IMR-90 (cell line): ENCODE results near the gene CBL. TPM values are rescaled to one million over a fixed set of nuclear protein-coding genes. Genes with fewer than 3 reads are reported as not detected.

Experiments
- ATAC-seq: fragments of 200-7000 bp; cut with Tn5 transposase; 2 replicates; pipeline ENCODE4 v1.9.1; 2020; ENCODE audit warnings: low read depth, mild to moderate bottlenecking, moderate library complexity
- BruUV-seq: library from RNA; stranded (reverse); fragments of 400-500 nt; replicated peaks from 2 replicates; lab custom pipeline; 2021; lab: Mats Ljungman, UMichigan
- CTCF ChIA-PET: fragments of 300-600 bp; formaldehyde crosslinking; extraction: SDS; loops from one replicate; lab custom pipeline; 2021; ENCODE audit warnings: antibody characterized with exemption; lab: Yijun Ruan, JAX
- POLR2A ChIA-PET: fragments of 300-600 bp; sonication (Branson Sonifier 250); formaldehyde crosslinking; loops from one replicate; lab custom pipeline; 2022; ENCODE audit warnings: antibody characterized with exemption; ENCODE audit not compliant: unreplicated experiment; lab: Charles Lee
- DNase-seq: peaks from one replicate; pipeline ENCODE4 v3.0.0; 2013
- H2AFZ ChIP-seq: replicated peaks from 2 replicates; pipeline ENCODE3; 2013; ENCODE audit warnings: low read length, mild to moderate bottlenecking; ENCODE audit not compliant: poor library complexity
- H2AK5ac ChIP-seq: 2 replicates; pipeline ENCODE4 v1.6.1; 2013; ENCODE audit warnings: low read depth, low read length, inconsistent platforms
- H2AK9ac ChIP-seq: replicated peaks from 2 replicates; pipeline ENCODE3; 2013; ENCODE audit warnings: mild to moderate bottlenecking, low read depth, low read length, moderate library complexity; ENCODE audit not compliant: poor library complexity
- H2BK120ac ChIP-seq: 2 replicates; pipeline ENCODE4 v1.6.1; 2013; ENCODE audit warnings: low read depth, low read length, inconsistent platforms
- H2BK15ac ChIP-seq: 3 replicates; pipeline ENCODE4 v1.6.1; 2013; ENCODE audit warnings: low read depth, low read length, inconsistent platforms
- H2BK20ac ChIP-seq: 2 replicates; pipeline ENCODE4 v1.6.1; 2013; ENCODE audit warnings: low read depth, mild to moderate bottlenecking, inconsistent platforms, low read length, moderate library complexity
- H2BK5ac ChIP-seq: 2 replicates; pipeline ENCODE4 v1.6.1; 2013; ENCODE audit warnings: mild to moderate bottlenecking, low read depth, low read length, inconsistent platforms; ENCODE audit not compliant: poor library complexity, severe bottlenecking
- H3K14ac ChIP-seq: replicated peaks from 2 replicates; pipeline ENCODE4 v1.6.1; 2013; ENCODE audit warnings: low read depth, low read length, inconsistent platforms
- H3K18ac ChIP-seq: 2 replicates; pipeline ENCODE4 v1.6.1; 2013; ENCODE audit warnings: low read depth, low read length, control low read depth
- H3K23ac ChIP-seq: 2 replicates; pipeline ENCODE4 v1.6.1; 2013; ENCODE audit warnings: low read depth, low read length, inconsistent platforms
- H3K27ac ChIP-seq: 2 replicates; pipeline ENCODE4 v1.5.1; 2013; ENCODE audit warnings: mild to moderate bottlenecking, control low read depth, low read length; ENCODE audit not compliant: insufficient read depth
- H3K27me3 ChIP-seq: 2 replicates; pipeline ENCODE4 v1.6.1; 2013; ENCODE audit warnings: low read length; ENCODE audit not compliant: control insufficient read depth, insufficient read depth
- H3K36me3 ChIP-seq: 2 replicates; pipeline ENCODE4 v1.6.1; 2013; ENCODE audit warnings: low read length, mixed read lengths; ENCODE audit not compliant: control insufficient read depth, insufficient read depth
- H3K4ac ChIP-seq: 2 replicates; pipeline ENCODE4 v1.6.1; 2013; ENCODE audit warnings: low read depth, low read length, inconsistent platforms
- H3K4me1 ChIP-seq: 2 replicates; pipeline ENCODE4 v1.6.1; 2013; ENCODE audit warnings: low read length, mixed read lengths; ENCODE audit not compliant: control insufficient read depth, insufficient read depth
- H3K4me2 ChIP-seq: 2 replicates; pipeline ENCODE4 v1.6.1; 2013; ENCODE audit warnings: low read depth, mild to moderate bottlenecking, control low read depth, low read length, moderate library complexity
- H3K4me3 ChIP-seq: 2 replicates; pipeline ENCODE4 v1.5.1; 2013; ENCODE audit warnings: low read depth, mild to moderate bottlenecking, control low read depth, low read length, moderate library complexity; ENCODE audit not compliant: insufficient read depth
- H3K56ac ChIP-seq: 2 replicates; pipeline ENCODE4 v1.6.1; 2013; ENCODE audit warnings: low read length, inconsistent platforms; ENCODE audit not compliant: insufficient read depth; ENCODE audit errors: extremely low read depth
- H3K79me1 ChIP-seq, 2 experiments: 2 replicates each; pipeline ENCODE4 v1.6.1; 2013; ENCODE audit warnings: low read length in 2 of 2, inconsistent platforms in 1 of 2, low read depth in 1 of 2
- H3K9ac ChIP-seq: 2 replicates; pipeline ENCODE4 v1.6.1; 2013; ENCODE audit warnings: low read depth, low read length, control low read depth
- H3K9me1 ChIP-seq: 2 replicates; pipeline ENCODE4 v1.6.1; 2013; ENCODE audit warnings: low read length, inconsistent platforms; ENCODE audit not compliant: insufficient read depth
- H3K9me3 ChIP-seq: 2 replicates; pipeline ENCODE4 v1.6.1; 2013; ENCODE audit warnings: low read length; ENCODE audit not compliant: control insufficient read depth, insufficient read depth
- H4K20me1 ChIP-seq: 2 replicates; pipeline ENCODE4 v1.6.1; 2013; ENCODE audit warnings: low read length, inconsistent platforms; ENCODE audit not compliant: insufficient read depth
- H4K5ac ChIP-seq: 2 replicates; pipeline ENCODE4 v1.6.1; 2013; ENCODE audit warnings: mild to moderate bottlenecking, low read depth, low read length, control low read depth
- H4K8ac ChIP-seq, 2 experiments: 2 replicates each; pipeline ENCODE4 v1.6.1; 2013; ENCODE audit warnings: low read depth in 2 of 2, low read length in 2 of 2, control low read depth in 1 of 2, inconsistent platforms in 1 of 2
- H4K91ac ChIP-seq: 2 replicates; pipeline ENCODE4 v1.6.1; 2013; ENCODE audit warnings: low read depth, low read length, inconsistent platforms; ENCODE audit not compliant: insufficient read depth
- BHLHE40 ChIP-seq: fragments of 150-350 bp; IDR thresholded peaks from 2 replicates; pipeline ENCODE4 v1.6.1; 2016; ENCODE audit warnings: mild to moderate bottlenecking, low read depth, low read length
- CEBPB ChIP-seq: IDR thresholded peaks from 2 replicates; pipeline ENCODE4 v1.6.1; 2012; ENCODE audit warnings: low read depth, low read length, improper control_type of control experiment
- CHD1 ChIP-seq: IDR thresholded peaks from 2 replicates; pipeline ENCODE4 v1.6.1; 2012; ENCODE audit warnings: low read depth, low read length, improper control_type of control experiment
- ELK1 ChIP-seq: fragments of 150-350 bp; IDR thresholded peaks from 2 replicates; pipeline ENCODE4 v1.6.1; 2016; ENCODE audit warnings: low read depth, mild to moderate bottlenecking, low read length, moderate library complexity, borderline replicate concordance
- FOS ChIP-seq: fragments of 150-350 bp; IDR thresholded peaks from 2 replicates; pipeline ENCODE4 v1.6.1; 2016; ENCODE audit warnings: low read depth, low read length
- MAFK ChIP-seq: IDR thresholded peaks from 2 replicates; pipeline ENCODE4 v1.6.1; 2012; ENCODE audit warnings: low read depth, low read length, improper control_type of control experiment
- MAZ ChIP-seq: IDR thresholded peaks from 2 replicates; pipeline ENCODE4 v1.6.1; 2012; ENCODE audit warnings: low read depth, mild to moderate bottlenecking, low read length, improper control_type of control experiment, moderate library complexity, borderline replicate concordance
- MXI1 ChIP-seq: IDR thresholded peaks from 2 replicates; pipeline ENCODE4 v1.6.1; 2012; ENCODE audit warnings: low read depth, mild to moderate bottlenecking, low read length, moderate library complexity, borderline replicate concordance
- NFE2L2 ChIP-seq: fragments of 150-350 bp; IDR thresholded peaks from 2 replicates; pipeline ENCODE4 v1.6.1; 2016; ENCODE audit warnings: low read depth, mild to moderate bottlenecking, low read length
- POLR2A ChIP-seq: IDR thresholded peaks from 2 replicates; pipeline ENCODE4 v1.6.1; 2012; ENCODE audit warnings: mild to moderate bottlenecking, low read depth, low read length
- RAD21 ChIP-seq: IDR thresholded peaks from 2 replicates; pipeline ENCODE4 v1.6.1; 2012; ENCODE audit warnings: low read length, improper control_type of control experiment
- RCOR1 ChIP-seq: IDR thresholded peaks from 2 replicates; pipeline ENCODE4 v1.6.1; 2012; ENCODE audit warnings: mild to moderate bottlenecking, low read length, improper control_type of control experiment; ENCODE audit not compliant: insufficient replicate concordance
- RFX5 ChIP-seq: IDR thresholded peaks from 2 replicates; pipeline ENCODE4 v1.8.0; 2012; ENCODE audit warnings: low read depth, mild to moderate bottlenecking, low read length, moderate library complexity
- SMC3 ChIP-seq: fragments of 150-350 bp; IDR thresholded peaks from 2 replicates; pipeline ENCODE4 v1.6.1; 2016; ENCODE audit warnings: low read depth, mild to moderate bottlenecking, antibody characterized with exemption, low read length, moderate library complexity
- USF2 ChIP-seq: fragments of 150-350 bp; IDR thresholded peaks from 2 replicates; pipeline ENCODE4 v1.6.1; 2017; ENCODE audit warnings: mild to moderate bottlenecking, antibody characterized with exemption, low read length, low read depth
- WGBS, 2 experiments: methylation state at CpG; one replicate each; pipeline versions ENCODE4 v1.1.5 to v1.1.7; 2013; ENCODE audit warnings: missing lambda C conversion rate in 2 of 2; ENCODE audit not compliant: insufficient read length in 1 of 2; ENCODE audit errors: extremely low coverage in 2 of 2; 5-methylcytosine and 5-hydroxymethylcytosine counted together
- dilution Hi-C: fragments of 300-500 bp; cut with HindIII; formaldehyde crosslinking; loops from one replicate; pipeline ENCODE4 v1.14.3; 2018; ENCODE audit warnings: low sequenced_read_pairs; ENCODE audit not compliant: unreplicated experiment
- in situ Hi-C: fragments of 300-500 bp; cut with MboI; formaldehyde crosslinking; loops from 3 replicates; pipeline ENCODE4 v1.14.3; 2019; ENCODE audit warnings: low sequenced_read_pairs, inconsistent platforms, mixed read lengths
- intact Hi-C: fragments of 100-400 bp; cut with micrococcal nuclease; formaldehyde crosslinking; loops from 2 replicates; pipeline ENCODE4 v1.10.0; 2022
- polyA plus RNA-seq, 3 experiments: library from polyadenylated mRNA; depleted of rRNA; stranded (reverse); fragments of >200 nt; gene quantifications; 2 replicates each; pipeline ENCODE4 v1.2.3, GENCODE V29; 2012; ENCODE audit warnings: low replicate concordance in 1 of 3
- total RNA-seq: library from RNA; depleted of rRNA; stranded (reverse); fragments of >200 nt; gene quantifications from 2 replicates; pipeline ENCODE4 v1.2.3, GENCODE V29; 2012

The CBL gene
- total and polyA plus RNA-seq, 2 of the 4 experiments (the other 2 are of a cell fraction), result 6.1 to 11.8 TPM

- TF ChIP-seq SMC3, result no peak
Observed at GRCh38 chr11:119322921-119323531, 116.9 kb downstream of the CBL start (continued).

GRCh38 chr11:119323532-119324033 is 117.4 kb downstream of the CBL start:
- no peak overlapping the region for H4K91ac ChIP-seq
- H3K4me3 ChIP-seq, result no peak overlapping the region
- H3K14ac ChIP-seq, result no peak overlapping the region
- no peak overlapping the region for H2BK120ac ChIP-seq
- H3K79me1 ChIP-seq, result peaks cover 0 to 21% of the 10 kb centered on the region in 2 experiments; a peak in 3 of 4 replicates
- H2AK5ac ChIP-seq, result peak overlapping the region; percentile 78; the same call in 1 of the 2 replicates
- H3K27me3 ChIP-seq, result no peaks in the 10 kb centered on the region
- H2BK5ac ChIP-seq, result no peak overlapping the region
- no peak overlapping the region for H3K27ac ChIP-seq
- no peaks in the 10 kb centered on the region for H3K9me3 ChIP-seq
- H4K5ac ChIP-seq, result no peak overlapping the region
- no peak overlapping the region for H3K56ac ChIP-seq
- peak; percentile 66 for DNase-seq
- H3K4me2 ChIP-seq, result no peak overlapping the region
- no peak overlapping the region; a peak in 1 of 4 replicates for H4K8ac ChIP-seq
- in situ Hi-C loops, result no loop called here
- no peak overlapping the region for H2BK15ac ChIP-seq
- H3K18ac ChIP-seq, result no peak overlapping the region
- CTCF ChIA-PET, result interaction anchor here (0.7 to 2.1 kb wide), 7 partner anchors 8 to 179 kb away, joined by 3 to 16 read pairs (median 3); partner anchors contain the start of gene CBL
- BruUV-seq, result no TSS peak
- H3K4me1 ChIP-seq, result peaks cover 24% of the 10 kb centered on the region
- POLR2A ChIA-PET, result interaction anchor here (1.0 kb wide), 1 partner anchor 15 kb away, joined by 3 read pairs; no protein-coding TSS in a partner anchor
- peak overlapping the region; percentile 66 for H2AFZ ChIP-seq
- no peak overlapping the region for H3K23ac ChIP-seq
- peaks cover 15% of the 10 kb centered on the region for H3K9me1 ChIP-seq
- no peak overlapping the region; the same call in 1 of the 2 replicates for H2BK20ac ChIP-seq
- intact Hi-C loops, result loop anchor here (2.0 to 5.0 kb wide), 3 partner anchors 119 to 231 kb away; partner anchors contain the start of gene ABCG4
- peak overlapping the region; percentile 79 for H2AK9ac ChIP-seq
- ATAC-seq, result no peak
- 0 out of 2 replicates have a peak overlapping the region, but pooled peaks have one; percentile 21 for H3K4ac ChIP-seq
- H3K36me3 ChIP-seq, result no peaks in the 10 kb centered on the region
- WGBS, 2 experiments, result 50% methylated on average over 2 of the region's 8 CpGs; no CpG with 5 or more reads in 1 of the 2 experiments
- no peaks in the 10 kb centered on the region for H4K20me1 ChIP-seq
- H3K9ac ChIP-seq, result no peak overlapping the region
- dilution Hi-C loops, result no loop called here
- TF ChIP-seq CHD1 (no peak), MAFK (no peak), NFE2L2 (no peak), POLR2A (no peak), RAD21 (peak; percentile 81), FOS (no peak), BHLHE40 (no peak), USF2 (no peak), MXI1 (no peak), SMC3 (peak; percentile 61), CEBPB (no peak), RFX5 (no peak), ELK1 (no peak), RCOR1 (peak; percentile 98), MAZ (no peak)
